Fibroblast of skin of right biceps (primary cell): ENCODE results near the gene EIF2A.
"Not testable (repeated sequence)": the region's sequence is repeated elsewhere in the genome, so short reads cannot be mapped to it uniquely, and the experiment has no call there.

Source experiments
- DNase-seq: peaks from one replicate; pipeline ENCODE4 v3.0.0-alpha.2; 2013

EIF2A gene

DNA sequence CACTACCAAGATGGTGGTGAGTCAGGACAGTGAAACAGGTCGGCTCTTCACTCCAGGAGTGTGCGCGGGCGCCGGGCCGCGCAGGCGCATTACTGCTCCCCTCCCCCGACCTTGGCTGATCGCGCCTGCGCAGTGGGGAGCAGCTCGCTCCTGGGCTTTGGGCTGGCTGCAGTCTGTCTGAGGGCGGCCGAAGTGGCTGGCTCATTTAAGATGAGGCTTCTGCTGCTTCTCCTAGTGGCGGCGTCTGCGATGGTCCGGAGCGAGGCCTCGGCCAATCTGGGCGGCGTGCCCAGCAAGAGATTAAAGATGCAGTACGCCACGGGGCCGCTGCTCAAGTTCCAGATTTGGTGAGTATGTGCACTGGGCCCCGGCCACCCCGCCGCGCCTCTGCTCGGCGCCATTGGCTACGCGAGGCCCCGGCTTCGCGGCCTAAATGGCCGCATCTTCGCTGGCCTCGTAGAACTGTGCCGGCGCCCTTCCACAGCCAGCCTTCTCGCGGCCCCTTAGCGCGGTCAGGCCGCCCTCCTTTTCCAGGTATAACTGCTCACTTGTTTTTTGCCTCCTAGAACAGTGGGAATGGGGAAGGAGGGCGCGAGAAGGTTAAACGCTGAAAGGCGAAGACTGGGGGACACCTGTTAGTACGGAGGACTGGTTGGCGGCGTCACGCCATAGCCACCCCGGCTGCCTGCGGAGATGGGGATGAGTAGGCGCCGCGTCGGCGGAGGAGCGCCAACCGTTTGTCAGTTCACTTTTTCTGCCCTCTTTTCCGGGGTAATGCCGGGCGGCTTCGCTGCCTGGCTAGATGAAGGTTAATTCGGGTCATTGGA, 56.8 kb downstream of the EIF2A start, which contains the start of gene SELENOT:
TSS of gene SELENOT (plus strand) at position 169 of the 827 bp plus-strand sequence. CDS start at position 211, 42 bp downstream.
- peak; percentile 97 for DNase-seq

DNA sequence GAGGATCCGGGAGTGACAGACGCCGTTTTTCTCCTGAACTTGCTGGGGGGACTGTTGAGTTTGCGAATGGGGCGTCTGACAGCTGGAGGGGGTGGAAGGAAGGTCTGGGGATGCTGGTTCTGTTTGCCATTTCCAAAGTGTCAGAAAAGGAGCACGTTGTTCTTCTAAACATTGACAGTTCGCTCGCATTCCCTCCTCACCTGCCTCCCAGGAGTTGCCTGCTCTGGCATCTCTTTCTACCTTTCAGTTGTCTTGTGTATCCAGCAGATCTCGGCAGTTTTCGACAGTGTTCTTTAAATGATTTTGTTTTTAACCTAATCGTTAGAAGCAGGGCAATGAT, 57.4 kb downstream of the EIF2A start:
- no peak for DNase-seq

DNA sequence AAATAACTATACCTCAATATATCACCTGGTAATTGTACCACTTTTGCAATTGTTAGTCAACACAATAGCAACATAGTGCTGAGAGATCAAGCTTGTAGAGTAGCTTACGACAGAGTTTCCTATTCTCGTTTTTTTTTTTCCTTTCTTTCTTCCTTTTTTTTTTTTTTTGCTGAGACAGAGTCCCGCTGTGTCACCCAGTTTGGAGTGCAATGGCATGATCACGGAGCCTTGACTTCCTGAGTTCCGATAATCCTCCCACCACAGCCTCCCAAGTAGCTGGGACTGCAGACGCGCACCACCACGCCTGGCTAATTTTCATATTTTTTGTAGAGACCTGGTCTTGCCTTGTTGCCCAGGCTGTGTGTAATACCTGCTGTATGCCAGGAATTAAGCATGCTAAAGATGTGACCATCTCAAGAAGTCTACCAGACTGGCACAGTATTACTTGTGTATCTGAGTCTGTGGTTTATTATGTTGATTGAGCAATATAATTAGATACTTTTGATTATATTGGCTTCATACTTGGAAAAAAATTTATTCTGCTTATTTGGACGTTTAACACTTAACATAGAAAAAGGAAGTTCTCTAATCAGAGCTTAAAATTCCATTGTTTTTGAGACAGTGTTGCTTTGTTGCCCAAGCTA, 59.5 kb downstream of the EIF2A start:
- DNase-seq: no peak

DNA sequence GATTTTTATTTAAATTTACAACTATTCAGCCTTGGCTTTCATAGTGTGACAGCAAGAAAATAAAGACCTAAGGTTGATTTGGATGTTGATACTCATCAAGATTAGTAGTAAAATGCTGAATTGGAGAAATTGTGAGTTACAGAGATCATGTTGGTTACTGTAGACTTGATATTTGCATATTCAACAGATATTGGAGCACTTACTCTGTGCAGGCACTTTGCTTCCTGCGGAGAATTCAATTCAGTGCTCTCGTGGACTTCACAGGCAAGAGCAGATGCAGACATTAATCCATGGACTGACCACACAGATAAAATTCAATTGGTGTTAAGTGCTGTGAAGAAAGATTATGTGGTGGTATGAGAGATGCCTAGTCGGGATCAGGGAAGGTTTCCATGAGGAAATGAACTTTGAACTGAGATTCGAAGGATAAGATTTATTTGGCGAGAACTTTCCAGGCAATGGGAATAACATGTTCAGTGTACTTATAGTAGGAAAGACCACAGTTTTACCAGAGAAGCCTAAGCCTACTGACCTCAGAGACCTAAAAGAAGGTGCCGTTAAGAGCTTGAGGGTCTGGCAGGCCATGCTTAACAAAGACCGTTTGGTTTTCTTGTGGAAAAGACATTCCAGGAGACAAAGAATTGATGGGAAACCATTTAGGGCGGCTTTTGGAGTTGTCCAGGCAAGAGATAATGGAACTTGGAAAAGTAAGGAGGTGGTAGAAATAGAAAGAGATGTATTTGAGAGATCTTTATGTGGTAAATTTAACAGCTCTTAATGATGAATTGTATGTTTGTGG, 60.9 kb downstream of the EIF2A start:
- DNase-seq: no peak

DNA sequence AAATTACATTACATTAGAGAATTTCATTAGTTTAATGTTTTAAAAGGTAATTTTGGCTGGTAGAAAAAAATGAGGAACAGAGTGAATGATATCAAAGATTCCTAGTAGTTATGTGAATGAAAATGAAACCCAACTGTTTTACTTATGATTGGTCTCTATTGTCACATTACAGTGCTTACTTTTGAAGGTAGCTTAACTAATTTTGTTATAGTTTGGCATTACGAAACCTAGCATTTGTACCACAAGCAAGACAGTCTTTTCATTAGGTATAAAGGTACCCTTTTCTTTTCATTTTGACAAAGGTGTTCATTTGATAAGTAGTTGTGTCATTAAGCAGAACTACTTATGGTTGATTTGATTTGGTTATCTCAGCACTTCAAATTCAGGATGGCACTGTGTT, 63.4 kb downstream of the EIF2A start:
- DNase-seq: no peak

DNA sequence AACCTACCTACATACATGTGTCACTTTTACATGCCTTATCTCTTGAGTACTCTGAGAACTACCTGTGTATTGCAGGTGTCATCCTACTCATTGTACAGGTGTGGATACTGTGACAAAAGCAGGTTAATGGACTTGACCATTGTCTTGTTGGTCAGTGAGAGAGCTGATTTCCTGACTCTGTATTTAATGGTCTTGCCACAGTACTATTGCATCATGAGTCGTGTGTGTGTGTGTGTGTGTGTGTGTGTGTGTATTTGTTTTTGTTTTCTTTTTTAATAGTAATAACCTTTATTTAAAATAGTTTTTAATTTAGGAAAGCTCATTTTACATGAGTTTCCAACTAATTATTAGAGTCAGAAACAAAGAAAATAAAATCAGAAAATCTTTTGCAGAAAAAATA, 64.2 kb downstream of the EIF2A start:
- no peak for DNase-seq

DNA sequence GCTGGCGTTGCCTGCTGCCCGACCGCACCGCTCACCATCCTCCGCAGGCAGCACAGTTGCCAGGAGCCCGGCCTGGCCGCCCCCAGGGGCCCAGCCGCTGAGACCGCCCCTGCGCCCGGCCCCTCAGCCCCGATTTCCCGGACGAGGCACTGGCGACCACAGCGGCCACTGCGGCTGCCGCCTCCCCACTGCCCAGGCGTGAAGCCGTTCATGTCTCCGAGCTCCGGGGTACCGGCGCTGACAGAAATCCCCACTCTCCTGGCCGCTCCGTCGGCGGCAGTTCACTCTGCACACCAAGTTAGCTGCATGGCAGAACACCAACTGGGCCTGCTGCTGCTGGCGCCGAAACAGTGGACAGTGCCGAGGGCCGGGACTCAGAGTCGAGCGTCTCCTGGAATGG, 65.1 kb downstream of the EIF2A start:
- DNase-seq: no peak

DNA sequence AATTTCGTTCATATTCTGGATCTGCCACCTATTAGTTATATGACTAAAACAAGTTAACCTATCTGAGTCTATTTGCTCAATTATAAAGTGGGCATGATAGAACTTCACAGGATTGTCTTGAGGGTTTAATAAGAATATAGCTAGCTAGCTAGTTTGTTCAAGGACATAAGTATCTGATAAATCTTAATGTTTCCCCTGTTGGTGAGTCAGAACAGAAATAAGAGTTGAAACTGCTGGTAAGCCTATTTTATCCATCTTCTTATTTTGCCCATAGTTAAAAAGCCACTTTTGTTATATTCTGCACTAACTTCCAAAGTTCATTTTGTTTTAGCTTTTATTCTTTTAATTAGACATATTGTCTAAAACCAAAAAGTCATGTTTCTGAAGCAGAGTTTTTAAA, 65.9 kb downstream of the EIF2A start:
- no peak for DNase-seq

DNA sequence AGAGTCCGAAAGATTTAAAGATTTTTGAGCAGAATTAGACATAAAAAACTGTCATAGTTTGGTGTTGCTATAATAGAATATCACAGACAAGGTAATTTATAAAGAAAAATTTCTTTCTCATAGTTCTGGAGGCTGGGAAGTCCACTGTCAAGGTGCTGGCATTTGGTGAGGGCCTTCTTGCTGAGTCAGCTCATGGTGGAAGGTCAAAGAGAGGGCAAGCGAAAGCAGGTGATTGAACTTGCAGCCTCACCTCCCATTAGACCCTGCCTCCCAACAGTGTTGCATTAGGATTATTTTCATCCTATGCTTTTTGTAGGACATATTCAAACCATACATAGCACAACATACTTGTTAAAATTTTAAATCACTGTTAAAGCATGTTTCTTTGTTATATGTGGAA, 66.4 kb downstream of the EIF2A start:
- no peak for DNase-seq

DNA sequence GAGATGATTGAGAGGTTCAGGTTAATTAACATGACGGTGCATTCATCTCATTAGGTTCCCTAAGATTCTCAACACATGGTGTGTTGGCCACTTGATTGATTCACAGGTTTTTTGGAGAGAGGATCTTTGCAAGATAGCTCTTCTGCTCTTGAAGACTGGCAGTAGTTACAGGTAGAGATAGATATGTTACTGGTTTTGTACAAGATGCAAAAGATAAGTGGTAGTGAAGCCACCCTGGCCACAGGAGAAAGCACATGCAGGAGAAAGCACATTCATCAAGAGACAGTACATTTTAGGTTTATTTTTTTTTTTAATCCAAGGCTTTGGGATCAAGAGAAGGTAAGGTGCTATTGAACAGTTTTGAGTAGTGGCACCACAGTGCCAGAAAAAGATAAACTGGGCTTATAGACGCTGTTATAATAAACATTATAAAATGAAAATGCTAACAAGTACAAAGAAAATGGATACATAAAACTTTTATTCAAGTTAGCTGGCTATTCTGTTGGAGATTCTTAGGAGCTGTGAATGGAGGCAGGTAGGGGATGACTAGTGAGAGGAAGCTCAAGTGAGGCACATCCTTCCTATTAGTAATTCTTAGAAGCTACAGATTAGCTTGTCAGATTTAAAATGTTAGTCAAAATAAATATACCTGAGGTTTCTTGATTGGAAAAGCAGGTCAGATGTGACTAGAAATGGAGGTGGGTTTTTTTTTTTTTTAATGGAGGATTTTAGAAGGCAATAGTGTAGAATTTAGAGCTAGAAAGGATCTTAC, 67.3 kb downstream of the EIF2A start:
- DNase-seq: no peak

DNA sequence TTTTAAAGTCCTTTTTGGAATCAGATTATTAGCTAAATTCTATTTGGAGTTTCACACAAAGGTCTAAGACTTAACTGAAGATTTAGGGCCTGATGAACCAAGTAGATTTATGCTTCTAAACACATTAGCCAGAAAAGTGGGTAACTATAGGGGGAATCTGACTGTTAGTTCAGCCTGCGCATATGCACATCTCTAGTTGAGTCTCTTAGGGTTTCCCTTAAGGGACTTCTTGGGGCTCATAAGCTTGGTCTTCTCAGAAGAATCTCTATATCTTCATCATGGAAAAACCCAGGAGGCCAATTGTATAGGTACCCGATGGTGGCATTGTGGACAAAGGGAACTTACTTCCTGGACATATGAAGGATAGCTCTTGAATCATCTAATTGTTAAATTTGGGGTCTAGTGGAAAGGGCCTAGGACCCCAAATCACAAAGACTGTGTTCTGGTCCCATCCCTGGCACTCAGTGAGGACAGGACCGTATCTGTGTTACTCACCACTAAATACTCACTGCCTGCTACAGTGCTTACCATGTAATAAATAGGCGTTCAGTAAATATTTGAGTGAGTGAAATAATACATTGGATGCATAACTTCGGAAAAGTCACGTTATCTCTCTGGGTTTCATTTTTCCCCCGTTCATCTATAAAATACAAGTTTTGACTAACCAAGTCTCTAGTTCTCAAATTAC, 73.6 kb downstream of the EIF2A start:
- no peak for DNase-seq

DNA sequence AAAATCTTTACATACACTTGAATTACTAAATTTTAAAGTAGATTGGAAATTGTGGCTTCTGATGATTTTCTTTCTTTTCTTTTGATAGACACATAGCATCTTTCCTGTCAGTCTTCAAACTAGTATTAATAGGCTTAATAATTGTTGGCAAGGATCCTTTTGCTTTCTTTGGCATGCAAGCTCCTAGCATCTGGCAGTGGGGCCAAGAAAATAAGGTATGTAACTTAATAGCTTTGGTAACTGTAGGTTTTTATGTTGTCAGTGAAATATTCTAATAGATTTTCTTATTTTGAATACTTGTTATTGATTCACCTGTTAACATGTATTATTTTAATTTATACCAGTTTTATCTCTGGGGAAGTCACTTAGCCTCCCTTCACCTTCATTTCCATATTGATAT, 76.4 kb downstream of the EIF2A start:
- not testable (repeated sequence) for DNase-seq

DNA sequence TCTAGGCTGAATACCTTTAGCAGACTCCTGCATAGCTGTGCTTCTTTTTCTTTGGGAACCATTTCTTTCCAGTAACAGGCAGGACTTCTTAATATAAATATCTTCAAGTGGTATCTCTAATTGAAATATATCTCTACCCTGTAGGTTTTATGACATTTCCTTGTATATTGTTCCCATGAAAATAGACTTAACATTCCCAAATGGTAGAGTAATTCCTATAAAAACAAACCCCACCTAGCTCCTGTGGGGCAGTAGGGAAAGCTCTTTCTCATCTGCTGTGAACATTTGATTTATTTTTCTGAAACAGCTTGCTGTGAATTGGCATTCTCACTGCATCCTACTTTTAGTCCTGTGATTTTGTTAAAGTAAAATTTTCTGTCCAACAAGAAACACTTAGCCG, 77.4 kb downstream of the EIF2A start:
- peak; percentile 31 for DNase-seq

DNA sequence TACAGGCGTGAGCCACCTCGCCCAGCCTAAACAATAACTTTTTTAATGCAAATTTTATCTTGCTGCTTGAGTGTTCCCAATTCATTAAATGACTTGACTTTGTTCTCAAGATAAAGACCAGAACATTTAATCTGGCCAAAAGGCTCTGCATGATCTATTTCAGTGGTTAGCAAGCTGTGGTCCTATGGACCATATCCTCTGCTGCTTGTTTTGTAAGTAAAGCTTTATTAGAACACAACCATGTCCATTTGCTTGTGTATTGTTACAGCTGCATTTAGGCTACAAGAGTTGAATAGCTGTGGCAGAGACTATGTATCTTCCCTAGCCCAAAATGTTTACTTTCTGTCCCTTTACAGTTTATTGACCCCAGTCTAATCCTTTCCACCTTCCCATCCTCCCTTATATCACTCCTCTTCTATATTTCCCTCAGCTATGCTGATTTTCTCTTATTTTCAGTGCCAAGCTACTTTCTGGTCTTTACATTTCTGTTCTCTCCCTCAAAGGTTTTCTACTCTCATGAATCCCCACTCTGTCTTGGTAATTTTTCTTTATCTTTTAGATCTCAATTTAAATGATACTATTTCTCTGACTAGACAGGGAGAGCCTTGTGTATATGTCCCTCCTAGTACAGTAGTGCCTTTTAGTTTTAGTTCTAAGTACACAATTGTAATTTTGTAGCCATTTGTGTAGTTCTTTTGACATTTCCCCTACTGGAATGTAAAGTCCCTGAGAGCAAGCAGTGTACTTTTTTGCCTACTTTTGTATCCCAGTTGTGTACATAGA, 79.8 kb downstream of the EIF2A start:
- no peak for DNase-seq

DNA sequence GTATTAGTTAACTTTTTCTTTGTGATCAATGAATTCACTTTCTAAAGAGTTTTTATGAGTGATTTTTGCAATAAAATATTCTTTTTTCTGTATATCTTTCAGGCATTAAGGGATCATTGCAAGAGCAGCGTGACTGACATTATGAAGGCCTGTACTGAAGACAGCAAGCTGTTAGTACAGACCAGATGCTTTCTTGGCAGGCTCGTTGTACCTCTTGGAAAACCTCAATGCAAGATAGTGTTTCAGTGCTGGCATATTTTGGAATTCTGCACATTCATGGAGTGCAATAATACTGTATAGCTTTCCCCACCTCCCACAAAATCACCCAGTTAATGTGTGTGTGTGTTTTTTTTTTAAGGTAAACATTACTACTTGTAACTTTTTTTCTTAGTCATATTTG, 81.0 kb downstream of the EIF2A start:
- DNase-seq: no peak

DNA sequence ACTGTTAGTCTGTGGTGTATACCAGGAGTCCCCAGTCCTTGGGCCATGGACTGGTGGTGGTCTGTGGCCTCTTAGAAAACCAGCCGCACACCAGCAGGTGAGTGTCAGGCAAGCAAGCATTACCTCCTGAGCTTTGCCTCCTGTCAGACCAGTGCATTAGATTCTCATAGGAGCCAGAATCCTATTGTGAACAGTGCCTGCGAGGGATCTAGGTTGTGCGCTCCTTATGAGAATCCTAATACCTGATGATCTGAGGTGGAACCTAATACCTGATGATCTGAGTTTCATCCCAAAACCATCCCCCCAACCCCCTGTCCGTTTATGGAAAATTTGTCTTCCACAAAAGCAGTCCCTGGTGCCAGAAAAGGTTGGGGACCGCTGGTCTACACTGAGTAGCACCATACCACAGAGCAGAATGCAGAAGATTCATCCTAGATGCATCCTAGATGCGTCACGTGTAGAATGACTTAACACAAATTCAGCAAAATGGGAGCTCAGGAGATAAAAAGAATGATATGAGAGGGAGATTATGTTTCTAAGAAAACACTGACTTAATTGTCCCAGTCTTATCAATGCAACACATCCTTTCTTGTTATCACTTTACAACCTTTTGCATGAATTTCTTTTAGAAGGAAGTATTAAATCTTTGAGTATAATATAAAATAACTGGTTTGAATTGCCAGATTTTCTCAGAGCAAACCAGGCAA, 85.1 kb downstream of the EIF2A start:
- DNase-seq: no peak

DNA sequence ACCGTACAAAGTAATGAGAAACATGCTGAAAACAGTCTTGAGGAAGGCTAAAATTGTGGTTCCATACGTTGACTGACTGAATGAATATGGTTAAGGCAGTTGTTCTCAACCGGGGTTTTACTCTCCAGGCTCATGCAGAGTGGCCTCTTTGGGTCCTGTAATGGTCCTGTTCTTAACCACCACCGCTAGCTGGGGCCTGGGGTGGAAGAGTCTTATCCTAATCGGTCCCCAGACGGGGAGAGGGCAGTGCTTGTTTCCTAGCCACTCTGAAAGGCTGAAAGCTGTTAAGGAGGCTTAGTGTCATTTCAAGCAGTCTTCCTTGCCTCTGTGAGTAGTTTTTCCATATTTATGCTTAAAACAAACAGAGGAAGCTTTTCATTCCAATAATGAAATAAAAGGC, 88.5 kb downstream of the EIF2A start:
- DNase-seq: no peak

DNA sequence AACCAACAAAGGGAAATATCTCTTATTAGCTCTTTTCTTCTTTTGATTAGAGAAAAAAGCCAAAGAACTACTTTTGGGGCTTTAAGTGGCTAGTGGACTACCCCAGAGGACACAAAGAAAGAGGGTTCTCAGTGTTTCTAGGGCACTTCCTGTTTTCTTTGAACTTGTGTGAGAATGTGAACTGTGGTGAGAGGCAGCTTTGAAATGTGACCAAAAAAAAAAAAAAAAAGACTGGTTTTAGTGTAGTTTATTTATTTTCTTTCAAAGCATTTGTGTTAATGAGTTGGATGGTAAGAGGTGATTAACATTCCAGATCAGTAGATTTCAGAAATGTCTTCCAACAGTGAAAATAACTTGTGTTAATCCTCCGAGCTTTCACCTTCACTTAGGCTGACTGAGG, 88.9 kb downstream of the EIF2A start:
- no peak for DNase-seq
